Fibroblast of lung (primary cell): ENCODE data around the gene PPP1R26.

ENCODE experiments used
- CTCF ChIP-seq, 2 donors: IDR thresholded peaks in 1 of 2; conservative IDR thresholded peaks in 1 of 2; 1 replicate in 1 of 2; 2 replicates in 1 of 2; pipeline ENCODE4 v1.5.1; 2011 to 2012; ENCODE audit warnings: low read length in 2 of 2, control low read depth in 1 of 2, inconsistent platforms in 1 of 2, low read depth in 1 of 2, mild to moderate bottlenecking in 1 of 2
- EZH2 ChIP-seq: IDR thresholded peaks from 2 replicates; pipeline ENCODE4 v1.5.1; 2012; ENCODE audit warnings: low read length, control low read depth, mild to moderate bottlenecking; ENCODE audit errors: missing control alignments

GRCh38 chr9:135440620-135441019, 39.0 kb upstream of the PPP1R26 start:
- TF ChIP-seq CTCF (conservative IDR thresholded peaks at IDR 0.05 in 1 of 2, IDR thresholded peaks at IDR 0.05 in 1 of 2; ENCODE audit: low read depth in 1 of 2, low read length in 2 of 2), result no peak
- no peak for TF ChIP-seq EZH2
